AG10803 (cell line): ENCODE data around the gene ERFE.

Experiments used
- DNase-seq: peaks from one replicate; pipeline ENCODE4 v3.0.0; 2010; ENCODE audit warnings: low read depth
- H3K4me3 ChIP-seq: 2 replicates; pipeline ENCODE4 v1.5.1; 2011; ENCODE audit warnings: mild to moderate bottlenecking, low read length, control low read depth
- TF ChIP-seq, protein P1 (sequence below): conservative IDR thresholded peaks from 2 replicates; pipeline ENCODE4 v1.5.1; 2011; ENCODE audit warnings: mild to moderate bottlenecking, low read length, control low read depth, inconsistent platforms

ERFE gene

GRCh38 chr2:238131761-238132462, 26.9 kb upstream of the ERFE start:
- no peak for DNase-seq
- no peak overlapping the region for H3K4me3 ChIP-seq
- TF ChIP-seq, protein P1, sequence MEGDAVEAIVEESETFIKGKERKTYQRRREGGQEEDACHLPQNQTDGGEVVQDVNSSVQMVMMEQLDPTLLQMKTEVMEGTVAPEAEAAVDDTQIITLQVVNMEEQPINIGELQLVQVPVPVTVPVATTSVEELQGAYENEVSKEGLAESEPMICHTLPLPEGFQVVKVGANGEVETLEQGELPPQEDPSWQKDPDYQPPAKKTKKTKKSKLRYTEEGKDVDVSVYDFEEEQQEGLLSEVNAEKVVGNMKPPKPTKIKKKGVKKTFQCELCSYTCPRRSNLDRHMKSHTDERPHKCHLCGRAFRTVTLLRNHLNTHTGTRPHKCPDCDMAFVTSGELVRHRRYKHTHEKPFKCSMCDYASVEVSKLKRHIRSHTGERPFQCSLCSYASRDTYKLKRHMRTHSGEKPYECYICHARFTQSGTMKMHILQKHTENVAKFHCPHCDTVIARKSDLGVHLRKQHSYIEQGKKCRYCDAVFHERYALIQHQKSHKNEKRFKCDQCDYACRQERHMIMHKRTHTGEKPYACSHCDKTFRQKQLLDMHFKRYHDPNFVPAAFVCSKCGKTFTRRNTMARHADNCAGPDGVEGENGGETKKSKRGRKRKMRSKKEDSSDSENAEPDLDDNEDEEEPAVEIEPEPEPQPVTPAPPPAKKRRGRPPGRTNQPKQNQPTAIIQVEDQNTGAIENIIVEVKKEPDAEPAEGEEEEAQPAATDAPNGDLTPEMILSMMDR: no peak

GRCh38 chr2:238132463-238133450, 26.0 kb upstream of the ERFE start:
- TF ChIP-seq, protein P1: no peak
- no peak for DNase-seq
- no peak overlapping the region for H3K4me3 ChIP-seq

GRCh38 chr2:238133499-238134392, 25.0 kb upstream of the ERFE start:
- TF ChIP-seq, protein P1: no peak
- DNase-seq: no peak
- no peak overlapping the region for H3K4me3 ChIP-seq

DNA sequence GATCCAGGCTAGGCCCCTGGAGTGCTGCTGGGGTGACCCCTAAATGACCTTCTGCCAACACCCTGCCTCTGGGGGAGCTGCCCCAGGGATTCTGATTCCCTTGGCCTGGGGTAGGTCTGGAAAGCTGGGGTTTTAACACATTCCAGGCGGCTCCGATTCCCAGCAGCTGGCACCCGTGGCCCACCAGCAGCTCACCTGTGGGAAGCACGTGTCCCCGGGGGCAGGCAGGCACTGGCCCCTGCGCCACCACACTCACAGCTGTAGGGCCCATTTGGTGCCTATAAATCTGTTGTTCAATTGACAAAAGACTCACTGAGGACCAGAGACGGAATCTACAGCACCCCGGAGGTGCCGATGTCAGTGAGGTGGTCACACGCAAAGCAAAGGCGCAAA, 24.4 kb upstream of the ERFE start:
- H3K4me3 ChIP-seq: no peak overlapping the region
- TF ChIP-seq, protein P1: no peak
- DNase-seq: no peak

GRCh38 chr2:238135601-238136150, 23.1 kb upstream of the ERFE start:
- TF ChIP-seq, protein P1: no peak
- no peak for DNase-seq
- H3K4me3 ChIP-seq: no peak overlapping the region

DNA sequence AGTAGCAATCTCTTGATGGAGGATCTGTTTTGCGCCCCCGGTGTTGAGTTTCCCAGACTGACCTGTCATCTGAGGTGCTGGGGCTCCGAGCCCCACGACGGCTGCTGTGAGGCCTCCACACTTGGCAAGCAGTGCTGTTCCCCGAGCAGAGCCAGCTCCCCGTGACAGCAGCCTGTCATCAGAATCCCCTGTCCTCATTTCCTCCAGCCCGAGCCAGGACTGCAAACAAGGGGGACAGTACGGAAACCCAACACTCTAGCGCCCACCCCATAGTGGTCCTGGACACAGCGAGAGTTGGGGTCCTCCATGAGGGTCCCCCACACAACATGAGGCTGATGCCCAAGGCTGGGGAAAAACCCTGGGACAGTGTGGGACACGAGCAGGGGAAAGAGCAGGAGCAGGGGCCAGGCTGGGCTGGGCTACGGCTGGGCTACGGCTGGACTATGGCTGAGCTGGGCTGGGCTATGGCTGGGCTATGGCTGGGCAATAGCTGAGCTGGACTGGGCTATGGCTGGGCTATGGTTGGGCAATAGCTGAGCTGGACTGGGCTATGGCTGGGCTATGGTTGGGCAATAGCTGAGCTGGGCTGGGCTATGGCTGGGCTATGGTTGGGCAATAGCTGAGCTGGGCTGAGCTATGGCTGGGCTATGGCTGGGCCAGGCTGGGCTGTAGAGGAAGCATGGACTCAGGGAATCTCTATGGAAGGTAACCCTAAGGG, 21.8 kb upstream of the ERFE start:
- H3K4me3 ChIP-seq: peak overlapping the region; percentile 12; the same call in 1 of the 2 replicates
- TF ChIP-seq, protein P1: no peak
- DNase-seq: peak; percentile 85
